Forelimb muscle (tissue), 1 donor: Measurements from ENCODE around the gene FRK. TPM values are rescaled to one million over a fixed set of nuclear protein-coding genes. Genes with fewer than 3 reads are reported as not detected.
"Not testable (repeated sequence)": the region's sequence is repeated elsewhere in the genome, so short reads cannot be mapped to it uniquely, and the experiment has no call there.

Experiments
- DNase-seq: peaks from one replicate; pipeline ENCODE4 v3.0.0-alpha.2; 2013; ENCODE audit warnings: low read depth
- polyA plus RNA-seq: library from polyadenylated mRNA; unstranded; fragments of 120-200 nt; gene quantifications from one replicate; pipeline ENCODE4 v1.2.1, GENCODE V29; 2013; ENCODE audit not compliant: insufficient read length

Gene FRK
- polyA plus RNA-seq, 1 donor = 0.30 TPM

DNA sequence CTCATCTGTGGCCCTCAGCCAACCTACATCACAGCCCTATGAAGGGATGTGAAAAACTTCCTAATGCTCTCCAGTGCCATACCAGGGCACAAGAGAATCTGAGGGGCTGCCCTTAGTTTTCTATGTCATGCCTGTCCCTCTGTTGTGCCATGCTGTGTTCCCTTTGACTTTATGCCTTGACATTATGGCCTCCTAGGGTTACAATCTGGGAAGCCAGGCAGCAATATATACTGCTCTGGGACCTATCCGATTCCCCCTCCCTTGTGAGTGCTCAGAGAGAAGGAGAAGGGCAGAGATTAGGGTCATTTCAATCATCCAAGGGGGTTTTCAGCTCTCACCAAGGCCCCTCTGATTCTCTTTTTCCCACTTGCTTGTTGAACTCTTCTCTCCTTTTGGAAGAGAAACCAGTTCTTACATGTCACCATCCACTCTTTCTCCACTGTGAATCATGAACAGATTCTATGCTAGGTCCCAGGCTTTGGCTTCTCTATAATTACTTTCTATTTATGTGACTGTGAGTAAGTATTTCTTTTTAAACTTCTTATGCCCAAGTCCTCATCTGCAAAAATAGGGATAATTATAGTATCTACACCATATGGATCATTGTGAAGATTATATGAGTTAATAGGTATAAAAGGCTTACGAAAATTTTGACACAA lies 14.2 kb upstream of the FRK start:
- no peak for DNase-seq

DNA sequence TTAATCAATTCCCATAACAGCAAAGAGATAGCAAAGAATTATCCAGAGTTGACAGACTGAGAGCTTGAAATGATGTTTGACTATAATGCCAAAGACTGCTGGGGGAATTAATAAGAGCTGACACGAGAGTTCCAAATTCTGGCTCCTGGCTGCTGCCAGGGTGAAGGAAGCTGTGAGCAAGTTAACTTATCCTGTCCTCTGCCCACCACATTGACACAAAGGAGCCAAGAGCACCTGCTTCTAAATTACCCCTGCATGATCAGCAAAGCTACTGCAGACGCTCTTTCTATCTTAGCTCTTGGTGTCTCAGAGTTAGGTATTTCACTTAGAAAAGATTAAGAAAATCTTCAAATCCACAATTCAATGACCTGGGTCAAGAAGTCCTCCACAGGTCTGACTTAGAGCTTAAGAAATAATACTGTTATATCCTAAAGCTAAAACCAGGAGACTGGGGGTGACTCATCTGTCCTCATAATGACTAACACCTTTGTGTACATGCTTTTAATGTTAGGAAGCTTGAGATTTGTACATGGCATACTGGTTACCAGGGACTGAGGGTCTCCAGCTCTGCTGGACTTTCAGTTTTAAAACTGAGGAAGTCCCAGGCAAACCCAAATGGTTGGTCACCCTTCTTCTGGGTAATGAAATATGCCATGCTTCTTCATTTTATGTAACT lies 13.2 kb upstream of the FRK start:
- no peak for DNase-seq

DNA sequence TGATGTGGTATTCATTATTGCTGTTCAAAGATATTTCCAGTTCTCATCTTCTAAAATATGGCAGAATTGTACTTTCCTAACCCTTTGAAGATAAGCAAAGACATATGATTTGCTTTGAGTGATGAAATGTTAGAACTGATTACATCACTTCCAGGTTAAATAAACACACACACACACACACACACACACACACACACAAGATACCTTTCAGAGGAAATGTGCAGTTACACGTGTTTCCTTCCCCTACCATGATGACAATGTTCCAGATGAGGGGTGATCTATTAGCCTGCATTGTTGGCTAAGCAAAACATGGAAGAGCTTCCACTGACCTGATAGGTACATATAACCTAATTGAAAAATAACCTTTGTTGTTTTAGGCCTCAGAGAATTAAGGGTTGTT lies 11.7 kb upstream of the FRK start:
- no peak for DNase-seq

DNA sequence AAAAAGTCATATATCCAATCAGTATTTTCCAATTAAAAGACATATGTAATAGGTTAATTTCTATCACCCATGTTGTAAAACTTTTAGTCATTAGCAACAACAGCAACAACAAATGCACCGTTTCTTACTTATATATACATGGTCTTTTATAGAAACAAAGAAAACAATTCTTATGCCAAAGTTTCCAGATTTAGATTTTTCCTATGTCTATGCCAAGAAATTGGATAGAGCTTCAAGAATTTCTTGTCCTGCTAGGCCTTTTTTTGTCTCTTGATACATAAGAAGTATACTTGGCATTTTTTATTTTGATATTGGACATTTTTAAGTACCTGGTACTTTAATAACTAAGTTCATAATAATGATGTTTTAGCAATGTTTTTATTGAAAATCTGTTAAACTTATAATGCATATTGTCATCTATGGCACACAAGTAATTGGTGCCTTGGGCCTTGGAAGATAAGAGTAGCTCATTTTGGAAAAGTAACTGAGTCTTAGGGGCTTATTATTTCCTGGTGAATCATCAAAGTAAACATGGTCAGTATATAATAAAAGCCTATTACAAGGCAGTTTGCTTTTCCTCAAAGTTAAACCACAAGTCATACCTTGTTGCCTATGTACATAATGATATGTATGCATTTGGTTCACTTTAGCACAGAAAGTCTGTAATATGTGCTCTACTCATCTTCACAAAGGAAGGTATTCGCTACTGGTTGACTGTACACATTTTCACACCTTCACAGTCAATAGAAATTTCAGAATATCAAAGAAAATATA lies 10.1 kb upstream of the FRK start:
- DNase-seq = peak; percentile 41

DNA sequence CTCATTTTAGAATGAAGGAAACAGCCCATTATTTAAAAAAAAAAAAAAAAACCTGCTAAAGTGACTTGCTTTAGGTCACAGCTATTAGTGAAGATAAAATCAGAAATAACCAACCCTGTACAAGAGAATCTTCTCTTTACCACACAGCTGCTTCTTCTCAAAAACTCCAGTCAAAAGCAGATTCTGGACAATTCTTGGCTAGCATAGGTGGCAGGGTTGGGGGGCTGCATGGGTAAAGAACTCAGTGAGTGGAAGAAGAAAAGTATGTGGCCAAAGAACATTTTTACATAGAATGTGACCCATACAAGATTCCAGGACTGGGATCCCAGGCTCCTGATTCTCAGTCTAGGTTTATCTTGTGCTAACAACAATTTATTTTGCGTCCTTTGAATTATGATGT lies 9.4 kb upstream of the FRK start:
- no peak for DNase-seq

DNA sequence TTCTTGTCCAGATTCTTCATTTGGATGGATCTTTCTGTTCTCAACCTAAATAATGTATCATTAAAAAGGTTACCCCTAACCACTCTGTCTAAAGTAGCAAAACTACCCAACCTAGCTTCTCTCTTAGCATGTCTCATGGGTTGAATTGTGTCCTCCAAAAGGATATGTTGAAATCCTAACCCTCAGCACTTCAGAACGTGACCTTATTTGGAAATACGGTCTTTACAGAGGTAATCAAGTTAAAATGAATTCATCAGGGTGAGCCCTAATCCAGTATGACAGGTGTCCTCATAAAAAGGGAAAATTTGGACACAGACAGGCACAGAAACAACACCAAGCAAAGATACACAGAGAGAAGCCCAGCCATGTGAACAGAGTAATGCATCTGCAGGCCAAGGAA lies 6.1 kb upstream of the FRK start:
- no peak for DNase-seq

DNA sequence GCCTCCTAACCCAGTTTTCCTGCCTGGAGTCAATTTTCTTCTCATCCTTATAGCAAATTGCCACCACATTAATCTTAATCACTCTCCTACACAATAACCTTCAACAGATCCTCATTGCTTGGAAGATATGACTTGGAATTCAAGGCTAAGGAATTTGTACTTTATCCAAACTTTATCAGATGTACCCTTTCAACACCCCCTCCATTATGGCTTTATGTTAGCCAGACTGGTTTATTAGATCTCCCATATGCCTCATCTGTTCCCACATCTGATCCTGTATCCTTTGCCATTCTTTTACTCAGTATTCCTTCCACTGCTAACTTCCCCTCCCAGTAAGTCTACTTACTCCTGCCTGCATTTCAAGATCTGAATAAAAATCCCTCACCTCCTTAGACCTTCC lies 4.0 kb upstream of the FRK start:
- DNase-seq = no peak

DNA sequence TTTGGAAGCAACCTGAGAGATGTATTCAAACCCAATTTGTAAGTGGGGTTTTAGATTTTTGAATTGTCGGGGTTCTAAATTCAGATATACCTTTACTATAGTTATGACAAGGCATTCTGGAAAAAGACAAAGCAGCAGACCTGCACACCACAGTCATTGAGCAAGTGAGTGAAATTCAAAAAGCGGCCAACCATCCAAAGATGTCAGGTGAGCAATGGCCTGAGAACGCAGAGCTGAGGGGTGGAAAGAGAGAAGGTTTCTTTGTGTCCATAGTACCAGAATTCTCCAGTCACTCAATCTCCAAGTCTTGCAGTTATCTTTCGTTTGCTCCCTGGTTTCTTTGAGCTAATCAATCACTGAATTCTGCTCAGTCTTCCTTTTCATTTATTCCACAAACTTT lies 1.8 kb upstream of the FRK start:
- no peak for DNase-seq

DNA sequence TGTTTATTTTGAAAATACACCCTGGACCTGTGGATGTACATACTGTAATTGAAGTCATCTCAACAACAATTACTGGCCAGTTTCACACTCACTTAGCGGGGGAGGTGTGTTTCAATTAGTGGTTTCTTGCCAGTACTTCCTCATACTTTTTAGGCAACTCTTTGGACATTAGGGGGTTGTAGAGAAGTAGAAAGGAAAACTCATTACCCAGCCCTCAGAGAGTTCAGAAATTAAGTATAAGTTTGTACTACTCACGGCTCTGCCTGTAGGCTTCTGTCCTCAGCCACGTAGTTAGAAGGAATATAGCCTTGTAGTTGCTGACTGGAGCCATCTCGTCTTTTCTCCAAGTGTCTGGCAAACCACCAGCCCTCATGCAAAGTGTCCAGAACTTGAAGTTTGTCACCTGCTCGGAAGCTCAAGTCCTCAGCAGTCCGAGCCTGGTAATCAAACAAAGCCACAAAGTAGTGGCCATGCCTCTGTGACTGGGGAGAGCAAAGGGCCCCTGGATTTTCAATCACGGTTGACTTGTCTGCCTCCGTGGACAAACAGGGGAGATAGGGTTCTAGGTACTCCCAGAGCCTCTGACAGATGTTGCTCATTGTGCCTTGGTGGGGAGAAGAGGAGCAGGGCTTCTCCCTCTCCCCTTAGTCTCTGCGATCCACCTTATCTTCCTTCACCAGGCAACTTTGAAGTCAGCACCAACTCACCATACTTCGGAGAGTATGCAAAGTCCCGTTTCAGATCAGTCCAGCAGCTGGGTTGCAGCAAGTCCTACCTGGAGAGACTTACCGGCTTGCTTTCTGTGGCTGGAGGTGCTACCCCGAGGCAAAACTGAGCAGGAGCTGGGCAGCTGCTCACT lies 749 bp downstream of the FRK start:
- DNase-seq = no peak

DNA sequence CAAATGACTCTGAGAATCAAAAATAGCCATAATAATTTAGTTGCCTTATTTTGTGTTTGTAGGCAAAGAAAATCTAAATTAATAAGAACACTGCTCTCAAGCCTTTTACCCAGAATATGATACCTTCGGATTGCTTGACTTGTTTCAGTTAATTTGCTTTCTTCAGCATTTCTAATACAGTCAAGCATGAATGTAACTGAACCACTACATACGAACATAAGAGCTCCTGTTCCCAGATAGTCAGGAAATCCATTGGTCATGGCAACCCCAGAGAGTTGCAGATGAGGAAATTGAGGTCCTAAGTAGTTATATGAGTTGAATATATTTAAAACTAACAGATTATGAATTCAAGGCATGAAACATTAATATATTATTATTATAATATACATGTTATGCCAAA lies 2.9 kb downstream of the FRK start:
- no peak for DNase-seq

DNA sequence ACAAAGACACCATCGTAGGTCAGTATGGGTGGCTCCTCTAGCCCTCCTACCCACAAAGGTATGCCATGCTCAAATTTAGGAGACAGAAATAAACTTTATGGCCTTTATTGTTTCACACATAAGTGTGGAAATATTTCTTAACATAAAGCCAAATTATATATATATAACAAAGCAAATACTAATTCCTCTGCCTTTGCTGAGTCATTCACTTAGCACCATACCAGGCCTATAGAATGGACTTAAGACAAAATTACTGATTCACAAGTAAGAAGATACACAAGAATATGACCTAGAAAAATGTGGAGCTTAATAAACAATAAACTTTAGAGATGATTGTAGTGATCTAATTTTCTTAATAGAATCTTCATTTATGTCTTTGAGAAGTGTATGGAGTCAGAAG lies 5.2 kb downstream of the FRK start:
- DNase-seq = no peak

DNA sequence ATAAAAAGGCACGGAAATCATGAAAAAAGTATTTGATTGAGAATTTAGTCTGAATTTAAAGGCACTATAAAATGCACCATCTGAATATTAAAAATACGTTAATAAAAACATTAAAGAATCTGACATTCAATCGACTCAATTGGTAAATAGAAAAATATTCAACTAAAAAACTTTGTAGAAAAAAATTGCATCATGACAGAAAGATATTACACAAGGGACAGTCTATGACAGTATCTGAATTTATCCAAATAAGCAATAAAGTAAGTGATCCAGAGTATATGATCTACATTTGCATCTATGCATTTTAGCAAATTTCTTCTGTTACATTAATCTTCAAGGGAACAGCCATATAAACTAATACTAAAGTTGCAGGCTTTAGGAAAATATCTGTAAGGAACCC lies 9.4 kb downstream of the FRK start:
- no peak for DNase-seq

DNA sequence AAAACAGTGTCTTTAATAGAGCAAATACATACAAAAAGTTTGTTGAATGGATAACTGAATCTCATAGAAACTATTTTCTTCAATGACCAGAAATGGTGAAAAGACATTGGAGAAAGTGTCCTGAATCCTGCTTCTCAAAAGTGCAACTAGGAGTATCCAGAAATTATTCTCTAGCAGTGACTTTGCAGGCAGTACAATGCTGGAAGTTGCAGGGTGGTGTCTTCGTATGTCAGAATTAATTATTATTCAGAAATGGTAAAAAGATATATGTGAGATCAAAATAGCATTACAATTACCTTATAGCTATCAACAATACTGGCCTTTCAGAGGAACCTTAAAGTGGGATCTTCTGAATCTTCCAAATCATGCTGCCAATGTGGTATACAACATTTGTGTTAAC lies 10.0 kb downstream of the FRK start:
- DNase-seq = no peak

DNA sequence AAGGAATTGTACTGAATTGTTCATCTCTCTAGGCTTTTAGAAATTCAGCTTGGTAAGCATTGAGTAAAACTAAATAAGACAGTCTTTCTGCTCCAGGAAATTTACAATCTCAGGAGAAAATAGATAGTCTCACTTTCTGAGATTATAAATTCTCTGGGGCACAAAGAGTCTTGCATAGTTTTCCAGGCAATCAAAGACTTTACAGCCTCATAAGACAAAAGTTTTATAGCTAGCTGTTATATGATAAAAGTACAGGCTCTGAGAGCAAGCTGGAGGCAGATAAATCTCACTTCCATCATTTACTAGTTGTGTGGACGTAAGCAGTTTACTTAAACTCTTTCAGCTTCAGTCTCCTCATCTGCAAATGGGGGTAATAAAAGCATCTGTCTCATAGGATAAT lies 11.4 kb downstream of the FRK start:
- DNase-seq = no peak

DNA sequence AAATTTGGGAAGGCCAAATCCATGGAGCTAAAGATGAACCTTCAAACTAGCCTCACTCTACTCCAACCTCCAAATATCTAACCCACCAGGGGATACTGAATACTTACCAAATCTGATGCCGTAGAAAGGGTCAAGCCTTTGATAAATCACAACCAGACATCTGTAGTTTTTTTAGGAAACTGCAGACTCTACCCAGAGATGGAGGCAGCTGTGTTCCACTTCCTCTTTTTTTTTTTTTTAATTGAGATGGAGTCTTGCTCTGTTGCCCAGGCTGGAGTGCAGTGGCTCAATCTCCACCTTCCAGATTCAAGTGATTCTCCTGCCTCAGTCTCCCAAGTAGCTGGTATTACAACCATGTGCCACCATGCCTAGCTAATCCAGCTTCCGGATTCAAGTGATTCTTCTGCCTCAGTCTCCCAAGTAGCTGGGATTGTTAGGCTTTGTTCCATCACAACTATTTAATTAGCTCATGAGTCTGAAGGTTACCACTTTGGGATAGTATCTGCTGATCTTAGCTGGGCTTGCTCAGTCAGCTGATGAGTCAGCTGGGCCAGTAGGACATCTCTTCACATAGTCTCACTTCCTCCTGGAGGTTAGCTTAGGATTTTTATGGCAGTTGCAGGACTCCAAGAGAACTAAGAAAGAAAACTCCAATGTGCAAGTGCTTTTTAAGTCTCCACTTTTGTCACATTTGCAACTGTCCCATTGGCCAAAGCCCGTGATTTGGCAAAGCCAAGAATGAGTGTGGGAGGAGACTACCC lies 13.3 kb downstream of the FRK start:
- no peak for DNase-seq

DNA sequence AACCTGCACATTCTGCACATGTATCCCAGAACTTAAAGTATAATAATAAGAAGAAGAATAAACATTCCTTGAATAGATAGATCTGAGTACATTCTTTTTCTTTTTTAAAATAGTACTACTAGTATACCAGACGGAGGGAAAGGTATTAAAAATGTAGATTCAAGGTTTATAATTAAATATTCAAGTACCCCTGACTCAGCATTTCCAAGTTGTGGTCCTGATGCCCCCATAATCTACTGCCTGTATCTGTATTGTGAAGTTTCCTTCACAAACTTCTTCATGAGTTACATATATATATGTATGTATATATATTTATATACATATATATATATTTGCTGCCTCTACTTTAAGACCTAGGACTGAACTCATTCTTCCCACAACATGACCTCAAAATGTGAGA lies 14.0 kb downstream of the FRK start:
- no peak for DNase-seq

DNA sequence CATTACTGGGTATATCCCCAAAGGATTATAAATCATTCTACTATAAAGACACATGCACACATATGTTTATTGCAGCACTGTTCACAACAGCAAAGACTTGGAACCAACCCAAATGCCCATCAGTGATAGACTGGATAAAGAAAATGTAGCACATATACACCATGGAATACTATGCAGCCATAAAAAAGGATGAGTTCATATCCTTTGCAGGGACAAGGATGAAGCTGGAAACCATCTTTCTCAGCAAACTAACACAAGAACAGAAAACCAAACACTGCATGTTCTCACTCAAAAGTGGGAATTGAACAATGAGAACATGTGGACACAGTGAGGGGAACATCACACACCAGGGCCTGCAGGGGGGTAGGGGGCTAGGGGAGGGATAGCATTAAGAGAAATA lies 14.4 kb downstream of the FRK start:
- DNase-seq = not testable (repeated sequence)

DNA sequence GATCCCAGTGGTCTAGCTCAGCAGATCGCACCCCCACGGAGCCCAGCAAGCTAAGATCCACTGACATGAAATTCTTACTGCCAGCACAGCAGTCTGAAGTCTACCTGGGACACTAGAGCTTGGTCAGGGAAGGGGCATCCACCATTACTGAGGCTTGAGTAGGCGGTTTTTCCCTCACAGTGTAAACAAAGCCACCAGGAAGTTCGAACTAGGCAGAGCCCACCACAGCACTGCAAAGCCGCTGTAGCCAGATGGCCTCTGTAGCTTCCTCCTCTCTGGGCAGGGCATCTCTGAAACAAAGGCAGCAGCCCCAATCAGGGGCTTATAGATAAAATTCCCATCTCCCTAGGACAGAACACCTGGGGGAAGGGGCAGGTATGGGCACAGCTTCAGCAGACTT lies 18.8 kb downstream of the FRK start:
- DNase-seq = no peak

DNA sequence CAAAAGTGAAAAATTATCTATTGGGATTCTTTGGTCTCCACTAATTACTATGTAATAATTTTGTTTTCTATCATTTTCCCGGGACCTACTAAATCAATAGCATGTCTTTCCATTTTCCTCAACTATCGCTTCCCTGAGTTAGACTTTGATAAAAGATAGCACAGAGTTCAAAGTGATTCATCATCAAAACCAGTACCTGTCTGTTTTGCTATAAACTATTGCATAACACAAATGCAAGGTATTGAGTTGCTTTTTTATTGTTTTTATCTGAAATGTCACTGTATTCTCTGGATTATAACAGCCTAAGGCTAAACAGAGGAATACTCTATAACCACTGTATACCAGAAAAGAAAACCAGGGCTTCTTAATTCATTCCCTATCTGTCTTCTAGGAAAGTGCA lies 19.7 kb downstream of the FRK start:
- no peak for DNase-seq

DNA sequence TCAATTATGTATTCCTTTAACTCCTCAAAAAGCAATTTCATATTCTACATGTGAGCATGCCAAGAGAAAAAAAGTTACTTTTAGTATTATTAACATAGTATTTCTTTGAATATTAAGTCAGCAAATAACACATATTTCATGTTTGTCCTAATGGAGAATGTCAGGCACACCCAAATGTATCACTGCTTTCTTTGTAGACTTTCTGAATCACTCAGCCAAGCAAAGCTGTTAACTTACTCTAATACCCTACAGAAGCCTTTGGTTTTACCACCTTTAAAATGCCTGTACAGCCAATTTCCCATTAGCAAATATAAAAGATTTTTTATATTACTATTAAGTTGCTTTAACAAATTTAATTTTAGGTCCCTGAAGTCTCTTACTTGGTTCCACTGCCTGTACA lies 23.8 kb downstream of the FRK start:
- no peak for DNase-seq

DNA sequence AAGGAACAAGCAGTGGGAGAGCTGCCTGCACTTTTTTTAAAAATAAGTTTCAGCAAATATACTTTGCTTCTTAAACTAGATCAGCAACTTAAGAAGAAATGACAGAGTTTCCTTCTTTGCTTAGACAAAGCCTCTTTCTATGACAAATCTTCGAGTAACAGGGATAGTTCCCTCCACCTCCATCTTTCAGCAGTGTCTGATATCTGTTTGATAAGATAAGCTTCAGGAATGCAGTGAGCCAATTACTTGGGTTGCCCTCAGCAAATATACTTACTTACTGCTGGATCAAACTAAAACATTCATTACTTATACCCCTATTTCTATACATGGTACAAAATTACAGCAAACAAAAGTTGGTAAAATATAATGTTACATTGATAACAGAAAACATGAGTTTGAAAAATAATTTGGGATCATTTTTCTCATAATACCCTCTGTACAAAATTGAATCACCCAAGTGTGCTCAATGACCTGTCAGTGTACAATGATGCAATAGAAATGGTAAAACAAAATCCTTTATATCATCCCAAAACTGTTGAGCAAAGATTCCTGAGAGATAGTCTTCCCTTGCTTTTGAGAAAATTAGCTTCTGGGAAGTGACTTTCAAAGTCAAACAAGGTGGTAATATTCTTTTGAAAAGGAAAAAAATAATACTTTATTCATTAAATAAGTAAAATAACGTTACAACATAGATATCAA lies 24.5 kb downstream of the FRK start:
- no peak for DNase-seq
